ENCODE data around the gene KCNN1.

DNA sequence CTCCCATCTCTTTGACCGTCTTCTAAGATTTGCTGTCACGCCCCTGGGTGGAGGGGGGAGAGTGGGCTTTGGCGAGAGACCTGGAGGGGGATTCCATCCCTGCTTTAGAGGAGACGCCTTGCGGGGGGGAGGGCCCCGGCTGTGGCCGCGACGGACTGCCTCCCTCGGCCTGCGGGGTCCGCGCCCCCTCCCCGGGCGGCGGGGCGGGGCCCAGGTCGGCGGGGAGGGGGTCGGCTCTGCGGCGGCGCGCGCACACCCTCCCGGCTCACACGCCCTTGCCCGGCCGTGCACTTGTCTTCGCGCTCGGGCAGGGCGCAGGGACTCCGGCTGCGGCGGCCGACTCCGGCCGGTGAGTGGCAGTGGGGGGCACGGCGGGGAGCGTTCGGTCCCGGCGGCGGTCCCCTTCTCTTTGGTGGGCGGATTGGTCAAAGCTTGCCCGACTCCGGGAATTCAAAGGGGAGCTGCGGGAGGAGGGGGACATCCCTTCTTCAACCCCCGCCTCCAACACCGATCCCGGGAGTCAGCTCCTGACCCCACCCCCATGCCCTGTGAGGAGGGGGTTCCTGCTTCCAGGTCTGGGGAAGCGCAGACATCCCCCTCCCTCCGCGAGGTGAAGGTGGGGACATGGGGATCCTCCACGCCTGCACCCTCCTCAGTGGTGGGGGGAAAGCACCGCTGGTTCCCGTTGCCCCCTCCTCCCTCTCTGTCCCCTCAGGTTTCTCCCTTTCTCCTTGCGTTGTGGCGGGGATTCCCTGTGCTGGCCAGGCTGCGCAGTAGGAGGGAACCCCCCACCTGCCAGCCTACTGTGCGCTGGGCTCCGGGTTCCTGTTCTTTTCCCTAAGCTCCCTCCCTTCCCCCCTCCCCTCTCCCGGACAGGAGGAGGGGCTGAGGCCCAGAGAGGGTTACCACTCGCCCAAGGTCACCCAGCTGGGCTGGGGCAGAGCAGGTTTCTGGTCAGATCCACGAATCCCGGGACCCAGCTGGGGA is 14.6 kb upstream of the KCNN1 start:
- TF ChIP-seq, protein P1, sequence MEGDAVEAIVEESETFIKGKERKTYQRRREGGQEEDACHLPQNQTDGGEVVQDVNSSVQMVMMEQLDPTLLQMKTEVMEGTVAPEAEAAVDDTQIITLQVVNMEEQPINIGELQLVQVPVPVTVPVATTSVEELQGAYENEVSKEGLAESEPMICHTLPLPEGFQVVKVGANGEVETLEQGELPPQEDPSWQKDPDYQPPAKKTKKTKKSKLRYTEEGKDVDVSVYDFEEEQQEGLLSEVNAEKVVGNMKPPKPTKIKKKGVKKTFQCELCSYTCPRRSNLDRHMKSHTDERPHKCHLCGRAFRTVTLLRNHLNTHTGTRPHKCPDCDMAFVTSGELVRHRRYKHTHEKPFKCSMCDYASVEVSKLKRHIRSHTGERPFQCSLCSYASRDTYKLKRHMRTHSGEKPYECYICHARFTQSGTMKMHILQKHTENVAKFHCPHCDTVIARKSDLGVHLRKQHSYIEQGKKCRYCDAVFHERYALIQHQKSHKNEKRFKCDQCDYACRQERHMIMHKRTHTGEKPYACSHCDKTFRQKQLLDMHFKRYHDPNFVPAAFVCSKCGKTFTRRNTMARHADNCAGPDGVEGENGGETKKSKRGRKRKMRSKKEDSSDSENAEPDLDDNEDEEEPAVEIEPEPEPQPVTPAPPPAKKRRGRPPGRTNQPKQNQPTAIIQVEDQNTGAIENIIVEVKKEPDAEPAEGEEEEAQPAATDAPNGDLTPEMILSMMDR (conservative IDR thresholded peaks at IDR 0.05; ENCODE audit: low read depth, low read length), result no peak
- TF ChIP-seq POLR2A (IDR thresholded peaks at IDR 0.05; ENCODE audit: low read depth, low read length) (no peak), NFE2L2 (IDR thresholded peaks at IDR 0.05; ENCODE audit: low read depth, low read length) (no peak), FOS (IDR thresholded peaks at IDR 0.05; ENCODE audit: low read depth, low read length) (no peak), MAFK (IDR thresholded peaks at IDR 0.05; ENCODE audit: low read depth, low read length) (no peak)

Measured in IMR-90 (cell line).